NCI-H526 treated with DMSO at 0.1 percent for 48 hours (cell line): ENCODE data around the gene TNS3.
"Not testable (repeated sequence)": the region's sequence is repeated elsewhere in the genome, so short reads cannot be mapped to it uniquely, and the experiment has no call there.

Source experiments
- DNase-seq: peaks from one replicate; lab custom pipeline; 2025; lab: John Stamatoyannopoulos, UW

The TNS3 gene

GRCh38 chr7:47561715-47562446 is 20.0 kb downstream of the TNS3 start:
- DNase-seq: no peak

GRCh38 chr7:47559306-47560220 is 22.3 kb downstream of the TNS3 start:
- DNase-seq: no peak

GRCh38 chr7:47557694-47558670 is 23.9 kb downstream of the TNS3 start:
- no peak for DNase-seq

GRCh38 chr7:47557317-47557693 is 24.6 kb downstream of the TNS3 start:
- no peak for DNase-seq

- DNase-seq: no peak
Measured at GRCh38 chr7:47556511-47557180, 25.3 kb downstream of the TNS3 start.

- DNase-seq: no peak
Measured at GRCh38 chr7:47553309-47553708, 28.6 kb downstream of the TNS3 start.

- DNase-seq: no peak
Measured at GRCh38 chr7:47552621-47553020, 29.3 kb downstream of the TNS3 start.

- no peak for DNase-seq
Measured at GRCh38 chr7:47551668-47552440, 30.1 kb downstream of the TNS3 start.

- no peak for DNase-seq
Measured at GRCh38 chr7:47550788-47551470, 31.0 kb downstream of the TNS3 start.

GRCh38 chr7:47549916-47550315 is 32.0 kb downstream of the TNS3 start:
- no peak for DNase-seq

GRCh38 chr7:47549397-47549796 is 32.5 kb downstream of the TNS3 start:
- DNase-seq: no peak

GRCh38 chr7:47548546-47548945 is 33.4 kb downstream of the TNS3 start:
- no peak for DNase-seq

- DNase-seq: no peak
Measured at GRCh38 chr7:47546733-47547494, 35.0 kb downstream of the TNS3 start.

- no peak for DNase-seq
Measured at GRCh38 chr7:47546171-47546570, 35.7 kb downstream of the TNS3 start.

- DNase-seq: no peak
Measured at GRCh38 chr7:47544416-47544815, 37.5 kb downstream of the TNS3 start.

- DNase-seq: no peak
Measured at GRCh38 chr7:47543714-47544113, 38.2 kb downstream of the TNS3 start.

GRCh38 chr7:47543056-47543455 is 38.9 kb downstream of the TNS3 start:
- DNase-seq: no peak

- DNase-seq: no peak
Measured at GRCh38 chr7:47542051-47542450, 39.9 kb downstream of the TNS3 start.

GRCh38 chr7:47541485-47541884 is 40.4 kb downstream of the TNS3 start:
- DNase-seq: not testable (repeated sequence)
